ENCODE results near the gene ZNF778. TPM values are rescaled to one million over a fixed set of nuclear protein-coding genes. Genes with fewer than 3 reads are reported as not detected.

Gene ZNF778
- total RNA-seq = 9.7 TPM
- long read RNA-seq, partial matches to known transcripts = 0 of 3 reads
- long read RNA-seq, other reads (novel, unspliced or antisense) = 2 of 3 reads

- peak; percentile 92 for DNase-seq (ENCODE audit: low spot score)
- intact Hi-C loops (cut with DNase I) = loop anchor here (2.0 to 10.0 kb wide), 5 partner anchors 123 to 645 kb away; partner anchors contain the start of genes ACSF3, APRT and ZC3H18
Observed at GRCh38 chr16:89217388-89218191, at the start of gene ZNF778. TSS of gene ZNF778 (plus strand) at chr16:89217703. CDS start at chr16:89221128, 3,425 bp downstream.

GRCh38 chr16:89168381-89169189 is 48.9 kb upstream of the ZNF778 start:
- intact Hi-C loops (cut with DNase I) = loop anchor here (5.0 kb wide), 2 partner anchors 356 to 426 kb away; partner anchors contain the start of gene APRT
- no peak for DNase-seq (ENCODE audit: low spot score)

- DNase-seq (ENCODE audit: low spot score) = no peak
- intact Hi-C loops (cut with DNase I) = loop anchor here (5.0 kb wide), 2 partner anchors 357 to 427 kb away; partner anchors contain the start of gene APRT
Observed at GRCh38 chr16:89169778-89170177, 47.7 kb upstream of the ZNF778 start.

- no peak for DNase-seq (ENCODE audit: low spot score)
- intact Hi-C loops (cut with DNase I) = no loop called here
Observed at GRCh38 chr16:89170346-89171215, 46.9 kb upstream of the ZNF778 start.

- DNase-seq (ENCODE audit: low spot score) = peak; percentile 93
- intact Hi-C loops (cut with DNase I) = no loop called here
Observed at GRCh38 chr16:89171216-89172170, 46.0 kb upstream of the ZNF778 start, which contains the start of gene CDH15. TSS of gene CDH15 (plus strand) at chr16:89171748. CDS start at chr16:89171832, 84 bp downstream.

- DNase-seq (ENCODE audit: low spot score) = no peak
Observed at GRCh38 chr16:89172171-89172527, 45.4 kb upstream of the ZNF778 start.

GRCh38 chr16:89172528-89173173 is 44.9 kb upstream of the ZNF778 start:
- intact Hi-C loops (cut with DNase I) = no loop called here
- no peak for DNase-seq (ENCODE audit: low spot score)

More at GRCh38 chr16:89172171-89172527, 45.4 kb upstream of the ZNF778 start:
- intact Hi-C loops (cut with DNase I) = no loop called here

GRCh38 chr16:89173174-89173921 is 44.2 kb upstream of the ZNF778 start:
- no peak for DNase-seq (ENCODE audit: low spot score)
- intact Hi-C loops (cut with DNase I) = no loop called here

GRCh38 chr16:89174055-89174827 is 43.3 kb upstream of the ZNF778 start:
- DNase-seq (ENCODE audit: low spot score) = no peak
- intact Hi-C loops (cut with DNase I) = no loop called here

- DNase-seq (ENCODE audit: low spot score) = no peak
- intact Hi-C loops (cut with DNase I) = no loop called here
Observed at GRCh38 chr16:89174877-89175276, 42.6 kb upstream of the ZNF778 start.

- no peak for DNase-seq (ENCODE audit: low spot score)
- intact Hi-C loops (cut with DNase I) = no loop called here
Observed at GRCh38 chr16:89175280-89176146, 42.0 kb upstream of the ZNF778 start.

GRCh38 chr16:89176147-89176690 is 41.3 kb upstream of the ZNF778 start:
- no peak for DNase-seq (ENCODE audit: low spot score)
- intact Hi-C loops (cut with DNase I) = no loop called here

GRCh38 chr16:89176717-89177116 is 40.8 kb upstream of the ZNF778 start:
- intact Hi-C loops (cut with DNase I) = no loop called here
- DNase-seq (ENCODE audit: low spot score) = no peak

GRCh38 chr16:89177501-89177900 is 40.0 kb upstream of the ZNF778 start:
- no peak for DNase-seq (ENCODE audit: low spot score)
- intact Hi-C loops (cut with DNase I) = no loop called here

Data from cardiac septum (tissue), 1 donor.